ENCODE measurements around the gene SKIL. TPM values are rescaled to one million over a fixed set of nuclear protein-coding genes. Genes with fewer than 3 reads are reported as not detected.

SKIL gene
- total RNA-seq, 1 donor from 2014 or later = 160 TPM

- DNase-seq (ENCODE audit: low spot score in 2 of 2) (no peak), FAIRE-seq (no peak)
Observed at GRCh38 chr3:170429050-170429449, 71.5 kb downstream of the SKIL start.

DNA sequence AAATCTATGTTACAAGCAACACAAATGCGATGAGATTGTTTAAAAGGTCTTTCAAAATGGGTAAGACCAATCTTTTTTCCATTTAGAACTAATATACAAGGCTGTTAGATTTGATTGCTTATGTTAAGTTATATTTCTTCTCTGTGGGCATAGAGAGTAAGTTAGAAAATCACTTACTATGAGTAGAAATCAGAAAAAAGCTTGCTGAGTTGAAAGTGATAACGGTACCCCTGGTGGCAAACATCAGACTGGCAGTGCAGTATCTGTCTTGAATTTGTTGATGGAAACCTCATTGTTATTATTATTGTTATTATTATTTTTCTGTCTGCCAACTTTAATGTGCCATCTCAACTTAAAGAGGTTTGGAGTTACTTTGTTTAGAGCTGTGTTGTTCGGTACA is 73.5 kb downstream of the SKIL start:
- DNase-seq (ENCODE audit: low spot score in 2 of 2) (no peak), FAIRE-seq (no peak)

DNA sequence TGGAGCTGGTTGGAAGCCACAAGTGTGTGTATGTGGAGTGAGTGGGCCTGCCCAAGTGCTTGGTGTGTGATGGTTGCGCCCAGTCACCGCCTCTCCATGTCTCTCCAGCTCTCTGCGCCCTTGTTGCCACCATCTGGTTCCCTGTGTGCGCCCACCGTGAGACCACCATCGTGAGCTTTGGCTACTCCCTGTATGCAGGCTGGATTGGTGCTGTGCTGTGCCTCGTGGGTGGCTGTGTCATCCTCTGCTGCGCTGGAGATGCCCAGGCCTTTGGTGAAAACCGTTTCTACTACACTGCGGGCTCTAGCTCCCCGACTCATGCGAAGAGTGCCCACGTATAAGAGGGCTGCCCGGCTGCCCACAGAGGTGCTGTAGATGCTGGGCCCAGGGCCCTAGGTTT is 74.9 kb downstream of the SKIL start:
- FAIRE-seq = no peak
- DNase-seq (ENCODE audit: low spot score in 2 of 2) = no peak

DNA sequence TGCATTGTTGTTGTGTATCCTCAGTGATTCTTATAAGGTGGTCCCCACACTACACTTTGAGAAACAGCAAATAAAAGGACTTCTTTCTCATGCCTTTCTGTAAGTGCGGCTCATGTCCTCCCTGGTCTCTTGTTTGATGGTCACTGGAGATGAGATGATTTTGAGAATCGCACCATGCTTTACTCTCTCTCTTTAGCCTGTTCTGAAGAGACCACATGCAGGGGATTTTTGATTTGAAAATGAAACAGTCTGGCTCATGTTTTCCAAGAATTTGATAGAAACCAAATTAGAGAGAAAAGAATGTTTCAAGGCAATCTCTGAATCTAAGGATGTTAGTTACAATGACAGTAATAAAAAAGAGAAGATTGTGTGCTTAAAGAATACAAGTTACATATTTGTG is 79.2 kb downstream of the SKIL start:
- FAIRE-seq (no peak), DNase-seq (ENCODE audit: low spot score in 2 of 2) (no peak)

GRCh38 chr3:170437176-170437575 is 79.7 kb downstream of the SKIL start:
- FAIRE-seq = peak; percentile 51
- DNase-seq (ENCODE audit: low spot score in 2 of 2) = peak in 1 of 2 donors; percentile 21

DNA sequence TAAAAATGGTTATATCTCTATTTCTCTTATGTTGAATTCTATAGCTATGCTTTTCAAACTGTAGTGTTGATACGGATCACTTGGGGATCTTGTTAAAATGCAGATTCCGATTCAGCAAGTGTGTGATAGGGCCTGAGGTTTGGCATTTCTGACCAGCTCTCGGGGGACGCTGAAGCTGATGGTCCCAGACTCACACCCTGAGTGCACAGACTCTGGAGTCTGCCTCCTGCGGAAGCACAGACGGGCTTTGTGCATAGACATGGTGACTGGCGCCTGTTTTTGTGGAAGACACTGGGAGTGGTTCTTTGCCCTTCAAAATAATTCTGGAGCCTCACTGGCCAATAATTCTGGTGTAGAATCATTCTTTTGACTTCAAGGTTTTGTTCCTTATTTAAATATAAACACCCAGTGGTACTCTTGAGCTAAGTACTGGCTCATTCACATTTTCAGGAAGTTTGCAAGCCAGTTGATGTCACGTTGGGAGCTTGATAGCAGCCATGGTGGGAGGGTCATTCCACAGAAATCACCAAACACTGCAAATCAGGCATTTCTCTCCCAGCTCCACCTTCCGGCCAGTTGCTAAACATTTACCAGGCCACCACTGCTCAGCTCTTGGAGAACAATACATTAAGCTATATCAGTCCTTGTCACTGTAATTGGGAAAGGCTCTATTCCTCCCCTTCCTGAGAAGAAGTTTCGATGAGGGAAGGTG is 80.3 kb downstream of the SKIL start:
- no peak for FAIRE-seq
- DNase-seq (ENCODE audit: low spot score in 2 of 2) = no peak

DNA sequence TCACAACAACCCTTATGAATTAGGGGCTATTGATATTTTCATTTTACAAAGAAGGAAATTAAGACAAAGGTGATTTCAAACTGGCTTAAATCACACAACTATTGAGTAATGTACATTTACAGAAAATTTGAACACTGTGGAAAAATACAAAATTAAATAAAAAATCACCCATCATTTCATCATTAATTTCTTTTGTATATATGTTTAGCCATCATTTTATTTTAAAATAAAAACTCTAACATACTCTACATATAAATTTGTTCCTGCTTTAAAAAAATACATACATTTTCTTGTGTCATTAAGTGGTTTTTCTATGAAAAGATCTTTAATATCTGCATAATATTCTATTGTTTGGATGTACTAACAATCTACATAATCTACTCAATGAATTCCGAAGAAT is 81.3 kb downstream of the SKIL start:
- DNase-seq (ENCODE audit: low spot score in 2 of 2) (no peak), FAIRE-seq (peak; percentile 89)

- FAIRE-seq = no peak
Observed at GRCh38 chr3:170440344-170440743, 82.8 kb downstream of the SKIL start.

GRCh38 chr3:170441412-170441811 is 83.9 kb downstream of the SKIL start:
- DNase-seq (ENCODE audit: low spot score in 2 of 2) (no peak), FAIRE-seq (no peak)

More at GRCh38 chr3:170440344-170440743, 82.8 kb downstream of the SKIL start:
- no peak for DNase-seq (ENCODE audit: low spot score in 2 of 2)

DNA sequence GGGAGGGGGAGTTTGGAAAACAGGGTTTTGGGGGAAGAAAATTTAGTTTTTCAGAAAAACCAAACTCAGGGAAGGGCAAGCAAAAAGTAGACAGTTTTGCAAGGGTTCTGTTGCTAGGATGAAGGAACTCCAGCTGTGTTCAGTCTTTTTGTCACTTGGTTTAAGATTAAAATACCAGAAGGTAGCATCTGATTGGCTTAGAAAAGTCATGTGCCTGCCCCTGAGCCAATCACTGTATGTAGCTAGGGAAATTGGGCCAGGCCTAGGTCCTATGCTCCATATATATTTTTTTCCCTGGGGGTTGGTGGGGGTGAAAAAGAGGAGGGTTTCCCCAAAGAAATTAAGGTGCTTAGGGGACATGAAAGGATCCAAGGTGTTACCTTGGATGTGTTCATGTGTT is 85.4 kb downstream of the SKIL start:
- no peak for DNase-seq (ENCODE audit: low spot score in 2 of 2)
- FAIRE-seq = no peak

- DNase-seq (ENCODE audit: low spot score in 2 of 2) (no peak), FAIRE-seq (no peak)
Observed at GRCh38 chr3:170443457-170443856, 85.9 kb downstream of the SKIL start.

Other genes with a start within 250 kb of the SKIL start
- 35.1 TPM for gene PHC3, start 176.0 kb upstream of the SKIL start, total RNA-seq
- 95.8 TPM for gene PRKCI, start 135.3 kb upstream of the SKIL start, total RNA-seq
- 13.9 TPM for gene CLDN11, start 61.2 kb downstream of the SKIL start, total RNA-seq
- gene SLC7A14, start 228.4 kb downstream of the SKIL start, total RNA-seq = 6.9 TPM

All from frontal cortex (tissue), 4 donors.